Subcutaneous adipose tissue (tissue), 4 donors: Measurements from ENCODE around the gene NRP2. TPM values are rescaled to one million over a fixed set of nuclear protein-coding genes. Genes with fewer than 3 reads are reported as not detected.

Experiments used
- total RNA-seq, 4 donors: library from RNA; depleted of rRNA; stranded (reverse); fragments of >200 nt; gene quantifications; one replicate each; pipeline ENCODE4 v1.1.0, GENCODE V29; 2016
- TF ChIP-seq, protein P1 (sequence below): fragments of 450-650 bp; IDR thresholded peaks from one replicate; pipeline ENCODE4 v1.5.1; 2016; ENCODE audit warnings: low read depth, mild to moderate bottlenecking, control low read depth, antibody characterized with exemption, moderate library complexity

NRP2 gene
- total RNA-seq, 4 donors from 2014 or later = 29.2 to 70.9 (median 56.1) TPM

DNA sequence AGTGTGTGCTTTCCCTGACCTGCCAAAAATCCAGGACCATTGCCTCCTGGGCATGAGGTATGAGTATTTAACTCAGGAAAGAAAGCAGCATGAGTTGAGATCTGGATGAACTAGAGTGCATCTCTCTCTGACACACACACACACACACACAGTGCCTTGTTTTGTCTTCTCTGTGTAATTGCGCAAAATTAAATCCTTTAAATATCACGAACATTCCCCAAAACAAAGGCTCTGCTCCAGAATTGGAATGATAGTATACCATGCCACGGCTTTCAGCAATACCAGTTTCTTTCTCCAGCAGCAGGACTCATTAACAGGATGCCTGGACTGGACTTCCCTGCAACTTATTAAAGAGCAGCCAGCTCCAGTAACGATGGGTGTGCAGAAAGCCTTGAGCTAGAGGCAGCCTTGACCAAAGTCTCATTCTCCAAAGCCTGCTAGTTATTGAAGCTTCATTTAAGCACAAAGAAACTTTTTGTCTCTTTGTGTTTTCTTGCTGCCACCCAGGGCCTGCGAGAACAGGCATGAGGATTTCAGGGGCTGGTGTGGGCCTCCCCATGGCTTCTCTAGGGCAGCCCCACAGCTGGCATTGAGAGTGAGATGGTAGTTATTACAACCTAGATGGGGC, 101.7 kb downstream of the NRP2 start:
- TF ChIP-seq, protein P1, sequence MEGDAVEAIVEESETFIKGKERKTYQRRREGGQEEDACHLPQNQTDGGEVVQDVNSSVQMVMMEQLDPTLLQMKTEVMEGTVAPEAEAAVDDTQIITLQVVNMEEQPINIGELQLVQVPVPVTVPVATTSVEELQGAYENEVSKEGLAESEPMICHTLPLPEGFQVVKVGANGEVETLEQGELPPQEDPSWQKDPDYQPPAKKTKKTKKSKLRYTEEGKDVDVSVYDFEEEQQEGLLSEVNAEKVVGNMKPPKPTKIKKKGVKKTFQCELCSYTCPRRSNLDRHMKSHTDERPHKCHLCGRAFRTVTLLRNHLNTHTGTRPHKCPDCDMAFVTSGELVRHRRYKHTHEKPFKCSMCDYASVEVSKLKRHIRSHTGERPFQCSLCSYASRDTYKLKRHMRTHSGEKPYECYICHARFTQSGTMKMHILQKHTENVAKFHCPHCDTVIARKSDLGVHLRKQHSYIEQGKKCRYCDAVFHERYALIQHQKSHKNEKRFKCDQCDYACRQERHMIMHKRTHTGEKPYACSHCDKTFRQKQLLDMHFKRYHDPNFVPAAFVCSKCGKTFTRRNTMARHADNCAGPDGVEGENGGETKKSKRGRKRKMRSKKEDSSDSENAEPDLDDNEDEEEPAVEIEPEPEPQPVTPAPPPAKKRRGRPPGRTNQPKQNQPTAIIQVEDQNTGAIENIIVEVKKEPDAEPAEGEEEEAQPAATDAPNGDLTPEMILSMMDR = no peak

DNA sequence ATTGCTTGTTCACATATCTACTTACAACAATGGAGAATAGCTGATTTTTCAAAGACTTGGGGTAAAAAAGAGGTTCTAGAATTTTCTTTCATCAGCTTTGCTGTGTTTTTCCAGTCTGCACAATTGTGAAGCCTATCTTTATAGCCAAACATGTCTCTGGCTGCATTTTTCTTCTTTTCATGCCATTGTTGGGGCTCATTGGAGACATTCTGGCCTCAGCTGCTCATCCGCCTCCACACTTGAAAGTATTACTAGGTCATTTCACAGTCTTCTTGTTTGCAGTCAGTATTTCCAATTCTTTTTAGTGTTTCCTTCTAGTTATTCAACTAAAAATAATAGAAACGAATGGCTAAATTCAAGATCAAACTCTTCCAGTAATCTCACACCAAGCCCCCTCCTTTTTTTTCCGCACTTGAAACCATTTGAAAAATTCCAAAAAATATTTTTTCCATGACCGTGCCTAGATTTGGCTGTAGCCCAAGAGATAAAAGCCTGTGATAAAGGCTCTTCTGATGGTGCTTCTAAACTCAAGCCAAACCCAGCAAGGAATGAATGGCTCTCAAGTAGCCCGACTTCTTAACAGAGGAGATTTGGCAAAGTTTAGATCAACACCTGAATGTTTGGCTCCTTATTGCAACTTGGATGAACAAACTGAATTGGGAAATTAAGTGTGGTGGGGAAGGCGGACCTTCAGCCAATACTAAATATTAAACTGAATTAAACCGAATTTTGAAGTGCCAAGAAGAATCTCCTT, 103.4 kb downstream of the NRP2 start:
- TF ChIP-seq, protein P1 = no peak

DNA sequence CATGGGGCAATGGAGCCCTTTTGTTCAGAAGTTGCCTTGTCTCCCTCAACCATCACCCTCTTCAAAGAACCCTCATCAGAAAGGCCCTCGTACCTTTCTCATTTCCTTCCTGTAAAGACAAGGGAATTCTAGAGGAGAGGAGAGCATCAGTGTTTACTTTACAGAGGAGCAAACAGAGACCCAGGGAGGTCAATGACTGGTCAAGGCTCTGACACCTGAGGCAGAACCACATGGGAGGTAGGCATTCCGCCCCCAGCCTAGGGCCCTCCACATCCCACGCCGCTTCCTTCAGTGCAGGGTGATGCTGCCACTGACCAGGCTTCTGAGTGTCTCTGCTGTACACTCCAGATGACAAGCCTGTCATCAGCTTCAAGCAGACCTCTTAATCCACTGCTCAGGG, 104.7 kb downstream of the NRP2 start:
- TF ChIP-seq, protein P1 = no peak

DNA sequence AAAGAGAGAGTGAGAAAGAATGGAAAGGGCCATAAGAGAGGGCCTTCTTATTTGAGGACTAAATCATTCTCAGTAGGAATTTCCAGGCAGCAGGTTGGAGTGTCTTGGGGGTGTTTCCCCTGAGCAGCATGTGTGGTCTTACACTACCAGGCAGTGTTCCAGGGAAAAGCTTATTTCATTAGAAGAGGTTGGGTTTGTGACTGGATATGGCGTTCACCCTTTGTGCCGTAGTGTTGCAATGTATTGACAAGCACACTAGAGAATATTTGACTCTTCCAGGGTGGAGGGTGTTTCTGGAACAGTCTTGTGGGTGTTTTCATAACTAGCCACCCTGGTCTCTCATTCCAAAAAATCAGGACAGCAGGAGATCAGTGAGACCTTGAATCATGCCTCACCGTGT, 105.5 kb downstream of the NRP2 start:
- TF ChIP-seq, protein P1 = no peak

DNA sequence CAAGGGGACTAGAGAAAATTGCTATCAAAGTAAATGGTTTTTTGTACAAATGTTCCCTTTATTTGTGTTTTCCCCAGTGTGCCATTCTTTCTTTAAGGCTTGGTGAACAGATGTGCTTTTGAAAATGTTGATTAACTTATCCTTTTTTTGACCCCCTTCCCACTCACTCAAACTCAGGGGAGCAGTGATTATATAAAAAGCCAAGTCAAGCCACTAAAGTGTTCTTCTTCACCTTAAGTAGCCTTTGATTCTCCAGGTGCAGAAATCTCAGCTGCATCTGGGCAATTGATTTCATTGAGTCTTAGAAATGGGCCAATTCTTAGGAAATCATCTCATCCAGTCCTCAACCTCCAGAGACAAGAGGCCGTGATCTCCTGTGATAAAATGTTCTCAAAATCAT, 107.6 kb downstream of the NRP2 start:
- TF ChIP-seq, protein P1 = no peak

DNA sequence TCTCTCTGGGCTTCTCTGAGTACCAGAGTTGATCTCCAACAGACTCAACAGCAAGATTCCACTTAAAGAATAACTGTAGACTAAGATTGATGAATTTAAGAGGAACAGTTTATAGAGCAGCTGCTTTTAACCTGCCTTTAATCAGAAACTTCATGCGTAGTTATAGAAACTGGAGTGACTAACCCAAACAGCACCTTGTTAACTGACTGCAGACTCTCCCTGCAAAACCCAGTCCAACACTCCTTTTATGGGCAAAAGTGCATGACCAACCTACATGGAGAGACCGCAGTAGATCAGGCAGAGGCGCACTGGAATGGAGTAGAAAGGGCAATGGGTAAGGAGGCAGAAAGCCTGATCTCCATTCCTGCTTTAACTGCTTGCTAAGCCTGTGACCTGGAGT, 110.6 kb downstream of the NRP2 start:
- TF ChIP-seq, protein P1 = no peak

DNA sequence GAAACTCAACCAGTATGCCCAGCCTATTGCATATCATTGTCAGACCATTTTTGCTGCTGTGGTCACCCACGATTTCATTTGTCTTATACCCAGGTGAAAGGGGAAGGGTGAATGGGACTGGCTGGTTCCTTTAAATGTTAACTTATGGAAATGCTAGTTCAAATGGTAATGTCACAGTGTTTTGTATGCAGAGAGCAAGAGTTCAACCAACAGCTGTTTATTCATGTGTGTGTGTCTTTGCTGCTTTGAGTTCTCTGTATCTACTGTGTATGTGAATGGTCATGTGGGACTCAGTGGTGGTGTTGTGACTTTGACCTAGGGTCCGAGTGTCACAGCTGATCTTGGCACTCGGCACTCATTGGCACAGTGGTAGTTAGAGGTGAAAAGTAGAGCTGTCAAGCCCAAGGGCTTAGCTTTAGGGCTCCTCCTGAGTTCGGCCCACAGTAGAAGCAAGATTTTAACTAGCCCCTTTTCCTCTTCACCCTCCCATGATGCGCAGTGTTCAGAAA, 114.6 kb downstream of the NRP2 start:
- TF ChIP-seq, protein P1 = no peak
